IPS-15b (cell line): ENCODE measurements around the gene CAMK2B.

Experiments
- H3K27me3 ChIP-seq: one replicate; pipeline ENCODE4 v1.6.1; 2013; ENCODE audit warnings: low read length; ENCODE audit not compliant: control insufficient read depth, insufficient read depth
- H3K36me3 ChIP-seq: one replicate; pipeline ENCODE4 v1.6.1; 2013; ENCODE audit warnings: low read length; ENCODE audit not compliant: control insufficient read depth, insufficient read depth
- H3K4me1 ChIP-seq: one replicate; pipeline ENCODE4 v1.6.1; 2013; ENCODE audit warnings: mild to moderate bottlenecking, low read length; ENCODE audit not compliant: control insufficient read depth, insufficient read depth
- H3K4me3 ChIP-seq: one replicate; pipeline ENCODE4 v1.5.1; 2013; ENCODE audit warnings: low read depth, low read length
- H3K9ac ChIP-seq: one replicate; pipeline ENCODE4 v1.6.1; 2013; ENCODE audit warnings: low read depth, mild to moderate bottlenecking, low read length
- H3K9me3 ChIP-seq: one replicate; pipeline ENCODE4 v1.6.1; 2013; ENCODE audit warnings: mild to moderate bottlenecking, low read length; ENCODE audit not compliant: control insufficient read depth, insufficient read depth

Gene CAMK2B

GRCh38 chr7:44325201-44325671 lies at the start of gene CAMK2B:
CAMK2B (minus strand) TSS chr7:44325594; CDS start chr7:44325421, 173 bp downstream.
- Histone ChIP-seq H3K27me3 (peaks cover 46% of the 10 kb centered on the region), H3K4me1 (peaks cover 4% of the 10 kb centered on the region), H3K9ac (no peak within 1 kb of the TSS), H3K36me3 (no peaks in the 10 kb centered on the region), H3K9me3 (no peaks in the 10 kb centered on the region), H3K4me3 (peak within 1 kb of the TSS; percentile 54)

- no peaks in the 10 kb centered on the region for H3K4me1 ChIP-seq
- H3K9me3 ChIP-seq: no peaks in the 10 kb centered on the region
- H3K9ac ChIP-seq: no peak overlapping the region
- H3K36me3 ChIP-seq: no peaks in the 10 kb centered on the region
- no peak overlapping the region for H3K4me3 ChIP-seq
- H3K27me3 ChIP-seq: no peaks in the 10 kb centered on the region
Observed at GRCh38 chr7:44374007-44374763, 48.8 kb upstream of the CAMK2B start.

- Histone ChIP-seq H3K9ac (no peak overlapping the region), H3K36me3 (no peaks in the 10 kb centered on the region), H3K9me3 (no peaks in the 10 kb centered on the region), H3K27me3 (no peaks in the 10 kb centered on the region), H3K4me3 (no peak overlapping the region), H3K4me1 (no peaks in the 10 kb centered on the region)
Observed at GRCh38 chr7:44373418-44373740, 48.0 kb upstream of the CAMK2B start.

- Histone ChIP-seq H3K27me3 (no peaks in the 10 kb centered on the region), H3K4me1 (no peaks in the 10 kb centered on the region), H3K9me3 (no peaks in the 10 kb centered on the region), H3K9ac (no peak overlapping the region), H3K36me3 (no peaks in the 10 kb centered on the region), H3K4me3 (no peak overlapping the region)
Observed at GRCh38 chr7:44372560-44373417, 47.4 kb upstream of the CAMK2B start.

GRCh38 chr7:44368885-44369284 lies 43.5 kb upstream of the CAMK2B start:
- H3K9ac ChIP-seq: no peak overlapping the region
- H3K4me1 ChIP-seq: no peaks in the 10 kb centered on the region
- H3K9me3 ChIP-seq: no peaks in the 10 kb centered on the region
- H3K36me3 ChIP-seq: no peaks in the 10 kb centered on the region
- no peaks in the 10 kb centered on the region for H3K27me3 ChIP-seq
- no peak overlapping the region for H3K4me3 ChIP-seq

GRCh38 chr7:44368455-44368854 lies 43.1 kb upstream of the CAMK2B start:
- Histone ChIP-seq H3K4me1 (no peaks in the 10 kb centered on the region), H3K4me3 (no peak overlapping the region), H3K36me3 (no peaks in the 10 kb centered on the region), H3K9me3 (no peaks in the 10 kb centered on the region), H3K27me3 (no peaks in the 10 kb centered on the region), H3K9ac (no peak overlapping the region)

GRCh38 chr7:44367475-44368043 lies 42.2 kb upstream of the CAMK2B start:
- H3K9ac ChIP-seq: no peak overlapping the region
- H3K36me3 ChIP-seq: no peaks in the 10 kb centered on the region
- H3K4me3 ChIP-seq: no peak overlapping the region

GRCh38 chr7:44366986-44367385 lies 41.6 kb upstream of the CAMK2B start:
- Histone ChIP-seq H3K4me3 (no peak overlapping the region), H3K9me3 (no peaks in the 10 kb centered on the region), H3K36me3 (no peaks in the 10 kb centered on the region), H3K27me3 (no peaks in the 10 kb centered on the region), H3K4me1 (no peaks in the 10 kb centered on the region), H3K9ac (no peak overlapping the region)

More at GRCh38 chr7:44367475-44368043, 42.2 kb upstream of the CAMK2B start:
- Histone ChIP-seq H3K4me1 (no peaks in the 10 kb centered on the region), H3K9me3 (no peaks in the 10 kb centered on the region), H3K27me3 (no peaks in the 10 kb centered on the region)

GRCh38 chr7:44353668-44354067 lies 28.3 kb upstream of the CAMK2B start:
- Histone ChIP-seq H3K9ac (no peak overlapping the region), H3K27me3 (no peaks in the 10 kb centered on the region), H3K36me3 (no peaks in the 10 kb centered on the region)

GRCh38 chr7:44348851-44349781 lies 23.7 kb upstream of the CAMK2B start:
- Histone ChIP-seq H3K4me3 (no peak overlapping the region), H3K36me3 (no peaks in the 10 kb centered on the region), H3K4me1 (no peaks in the 10 kb centered on the region), H3K9me3 (no peaks in the 10 kb centered on the region), H3K9ac (no peak overlapping the region), H3K27me3 (no peaks in the 10 kb centered on the region)

More at GRCh38 chr7:44353668-44354067, 28.3 kb upstream of the CAMK2B start:
- no peaks in the 10 kb centered on the region for H3K4me1 ChIP-seq
- no peaks in the 10 kb centered on the region for H3K9me3 ChIP-seq
- no peak overlapping the region for H3K4me3 ChIP-seq

- no peaks in the 10 kb centered on the region for H3K27me3 ChIP-seq
- no peak overlapping the region for H3K4me3 ChIP-seq
- no peaks in the 10 kb centered on the region for H3K9me3 ChIP-seq
- H3K9ac ChIP-seq: no peak overlapping the region
- no peaks in the 10 kb centered on the region for H3K4me1 ChIP-seq
- no peaks in the 10 kb centered on the region for H3K36me3 ChIP-seq
Observed at GRCh38 chr7:44348300-44348699, 22.9 kb upstream of the CAMK2B start.
